Middle frontal gyrus (tissue), 1 donor: Measurements from ENCODE around the gene MAPK8.

Source experiments
- DNase-seq: peaks from one replicate; pipeline ENCODE4 v3.0.0-alpha.2; 2015; ENCODE audit warnings: low spot score; ENCODE audit errors: extremely low spot score

Gene MAPK8

GRCh38 chr10:48291190-48291589 is 15.3 kb upstream of the MAPK8 start:
- DNase-seq: no peak

GRCh38 chr10:48292616-48293015 is 13.9 kb upstream of the MAPK8 start:
- DNase-seq: no peak

- no peak for DNase-seq
Measured at GRCh38 chr10:48294431-48294830, 12.0 kb upstream of the MAPK8 start.

- DNase-seq: no peak
Measured at GRCh38 chr10:48296576-48297098, 9.8 kb upstream of the MAPK8 start.

GRCh38 chr10:48299066-48299465 is 7.4 kb upstream of the MAPK8 start:
- no peak for DNase-seq

GRCh38 chr10:48299692-48300091 is 6.8 kb upstream of the MAPK8 start:
- no peak for DNase-seq

GRCh38 chr10:48300556-48300955 is 5.9 kb upstream of the MAPK8 start:
- DNase-seq: no peak

- no peak for DNase-seq
Measured at GRCh38 chr10:48302515-48303476, 3.7 kb upstream of the MAPK8 start.

- no peak for DNase-seq
Measured at GRCh38 chr10:48305905-48306264, 592 bp upstream of the MAPK8 start.

- no peak for DNase-seq
Measured at GRCh38 chr10:48306870-48307710, 613 bp downstream of the MAPK8 start.

GRCh38 chr10:48307711-48308018 is 1.2 kb downstream of the MAPK8 start:
- DNase-seq: no peak

- no peak for DNase-seq
Measured at GRCh38 chr10:48309711-48310226, 3.3 kb downstream of the MAPK8 start.

GRCh38 chr10:48314107-48314506 is 7.6 kb downstream of the MAPK8 start:
- DNase-seq: no peak

- no peak for DNase-seq
Measured at GRCh38 chr10:48316236-48316635, 9.8 kb downstream of the MAPK8 start.

GRCh38 chr10:48317321-48317990 is 11.0 kb downstream of the MAPK8 start:
- DNase-seq: no peak

GRCh38 chr10:48322017-48322416 is 15.5 kb downstream of the MAPK8 start:
- no peak for DNase-seq

- DNase-seq: no peak
Measured at GRCh38 chr10:48324580-48324979, 18.1 kb downstream of the MAPK8 start.

GRCh38 chr10:48330269-48330668 is 23.8 kb downstream of the MAPK8 start:
- DNase-seq: no peak

GRCh38 chr10:48331436-48331835 is 25.0 kb downstream of the MAPK8 start:
- DNase-seq: no peak

- no peak for DNase-seq
Measured at GRCh38 chr10:48332166-48332870, 25.8 kb downstream of the MAPK8 start.

- no peak for DNase-seq
Measured at GRCh38 chr10:48332871-48333216, 26.4 kb downstream of the MAPK8 start.
